GM12878 (cell line): ENCODE data around the gene C15orf39. TPM values are rescaled to one million over a fixed set of nuclear protein-coding genes. Genes with fewer than 3 reads are reported as not detected.

Experiments
- ATF3 ChIP-seq: IDR thresholded peaks from 2 replicates; pipeline ENCODE4 v1.6.1; 2011; ENCODE audit warnings: low read depth, mild to moderate bottlenecking, low read length, moderate library complexity, borderline replicate concordance; ENCODE audit errors: extremely low read depth
- BACH1 ChIP-seq: fragments of 450-650 bp; IDR thresholded peaks from 2 replicates; pipeline ENCODE4 v1.6.1; 2017; ENCODE audit warnings: mild to moderate bottlenecking, borderline replicate concordance
- BCLAF1 ChIP-seq: fragments of 450-650 bp; IDR thresholded peaks from 2 replicates; pipeline ENCODE4 v1.6.1; 2017; ENCODE audit warnings: antibody characterized with exemption, mild to moderate bottlenecking, moderate library complexity
- BHLHE40 ChIP-seq, 2 experiments: fragments of 450-650 bp in 1 of 2; IDR thresholded peaks; 2 replicates each; pipeline ENCODE4 v1.6.1; 2011 to 2017; ENCODE audit warnings: low read depth in 2 of 2, borderline replicate concordance in 1 of 2, improper control_type of control experiment in 1 of 2, low read length in 1 of 2, mild to moderate bottlenecking in 1 of 2
- ELK1 ChIP-seq: IDR thresholded peaks from 2 replicates; pipeline ENCODE4 v1.6.1; 2012; ENCODE audit warnings: low read depth, low read length, improper control_type of control experiment
- EZH2 ChIP-seq: IDR thresholded peaks from 2 replicates; pipeline ENCODE4 v1.6.1; 2012; ENCODE audit warnings: low read depth, mild to moderate bottlenecking, control low read depth, inconsistent platforms, low read length, borderline replicate concordance; ENCODE audit not compliant: control insufficient read depth
- FOS ChIP-seq: IDR thresholded peaks from 3 replicates; pipeline ENCODE4 v1.6.1; 2011; ENCODE audit warnings: borderline replicate concordance; ENCODE audit not compliant: insufficient read length; ENCODE audit errors: extremely low read depth
- KAT2A ChIP-seq: conservative IDR thresholded peaks from 2 replicates; pipeline ENCODE4 v1.6.1; 2011; ENCODE audit warnings: low read depth, low read length; ENCODE audit not compliant: control insufficient read depth
- PBX3 ChIP-seq: IDR thresholded peaks from 2 replicates; pipeline ENCODE4 v1.6.1; 2011; ENCODE audit warnings: mild to moderate bottlenecking, low read depth, low read length, moderate library complexity; ENCODE audit not compliant: insufficient replicate concordance
- POLR2AphosphoS5 ChIP-seq: IDR thresholded peaks from 2 replicates; pipeline ENCODE4 v1.6.1; 2011; ENCODE audit warnings: mild to moderate bottlenecking, low read length, inconsistent platforms
- RELB ChIP-seq: fragments of 450-650 bp; IDR thresholded peaks from 2 replicates; pipeline ENCODE4 v1.6.1; 2017; ENCODE audit warnings: low read depth, mild to moderate bottlenecking, moderate library complexity
- REST ChIP-seq: IDR thresholded peaks from 2 replicates; pipeline ENCODE4 v1.6.1; 2012; ENCODE audit warnings: mild to moderate bottlenecking, low read depth, low read length
- SMAD5 ChIP-seq: IDR thresholded peaks from 2 replicates; pipeline ENCODE4 v1.6.1; 2016; ENCODE audit warnings: antibody characterized with exemption, low read depth
- SREBF1 ChIP-seq: IDR thresholded peaks from 2 replicates; pipeline ENCODE4 v1.6.1; 2012; ENCODE audit warnings: mild to moderate bottlenecking, low read length
- SREBF2 ChIP-seq: IDR thresholded peaks from 2 replicates; pipeline ENCODE4 v1.6.1; 2012; ENCODE audit warnings: mild to moderate bottlenecking, low read length
- STAT3 ChIP-seq: IDR thresholded peaks from 2 replicates; pipeline ENCODE4 v1.6.1; 2011; ENCODE audit warnings: low read depth, low read length, improper control_type of control experiment
- ZBED1 ChIP-seq: IDR thresholded peaks from 2 replicates; pipeline ENCODE4 v1.6.1; 2016; ENCODE audit warnings: borderline replicate concordance
- ZSCAN29 ChIP-seq: fragments of 450-650 bp; IDR thresholded peaks from 2 replicates; pipeline ENCODE4 v1.6.1; 2017; ENCODE audit warnings: mild to moderate bottlenecking, moderate library complexity
- polyA plus RNA-seq, 11 experiments: library from polyadenylated mRNA; depleted of rRNA in 4 of 11; unstranded in 6 of 11; stranded (reverse) in 5 of 11; fragments of >200 nt; fragmentation: Nextera tagmentation in 4 of 11; fragmentation: Illumina TruSeq in 1 of 11; extraction: Ambion mirVana in 4 of 11; extraction: Trizol in 1 of 11; gene quantifications; 1 replicate in 1 of 11; 2 replicates in 10 of 11; pipeline versions ENCODE4 v1.2.1 to v1.2.3, GENCODE V29; 2011 to 2016; ENCODE audit warnings: inconsistent platforms in 2 of 11, missing spikeins in 2 of 11, low read depth in 1 of 11
- total RNA-seq, 4 experiments: library from RNA; depleted of rRNA in 3 of 4; stranded (reverse); fragments of >200 nt in 3 of 4; fragmentation: Illumina TruSeq in 1 of 4; extraction: Trizol in 1 of 4; gene quantifications; 2 replicates each; pipeline versions ENCODE4 v1.2.1 to v1.2.3, GENCODE V29; 2013 to 2021

The C15orf39 gene
- total and polyA plus RNA-seq, 10 of the 15 experiments (the other 5 are each of a cell fraction or from before 2014, with no cell fraction given) = 2.3 to 139 (median 33.0) TPM

GRCh38 chr15:75198560-75199356, 2.9 kb upstream of the C15orf39 start (continued):
- TF ChIP-seq BCLAF1 = no peak
- TF ChIP-seq SMAD5 = peak; percentile 67
- TF ChIP-seq BACH1 = no peak
- no peak for TF ChIP-seq EZH2
- TF ChIP-seq ZBED1 = no peak
- TF ChIP-seq BHLHE40 (IDR thresholded peaks at IDR 0.05; ENCODE audit: borderline replicate concordance in 1 of 2, low read depth in 2 of 2, low read length in 1 of 2) = no peak
- no peak for TF ChIP-seq KAT2A
- peak; percentile 28 for TF ChIP-seq FOS
- TF ChIP-seq ATF3 = no peak
- TF ChIP-seq STAT3 = no peak
- no peak for TF ChIP-seq ZSCAN29
- peak; percentile 78 for TF ChIP-seq POLR2AphosphoS5
- TF ChIP-seq SREBF2 = no peak
- peak; percentile 88 for TF ChIP-seq PBX3
- no peak for TF ChIP-seq REST
- TF ChIP-seq RELB = no peak
- TF ChIP-seq ELK1 = no peak
- no peak for TF ChIP-seq SREBF1
